WERI-Rb-1 (cell line): Measurements from ENCODE around the gene ARL5C.

ENCODE experiments used
- DNase-seq: peaks from one replicate; pipeline ENCODE4 v3.0.0-alpha.2; 2020
- H3K27ac ChIP-seq: fragments of 250-450 bp; sonication (Bioruptor Pico); 2 replicates; pipeline ENCODE4 v1.5.1; 2020; ENCODE audit warnings: mild to moderate bottlenecking, moderate library complexity
- H3K27me3 ChIP-seq: fragments of 250-450 bp; sonication (Bioruptor Pico); 2 replicates; pipeline ENCODE4 v1.5.1; 2021; ENCODE audit warnings: mild to moderate bottlenecking, low read depth, moderate library complexity; ENCODE audit not compliant: insufficient read depth, severe bottlenecking
- H3K36me3 ChIP-seq: fragments of 250-450 bp; sonication (Bioruptor Pico); 2 replicates; pipeline ENCODE4 v1.5.1; 2020; ENCODE audit warnings: mild to moderate bottlenecking, moderate library complexity
- H3K4me3 ChIP-seq: 2 replicates; pipeline ENCODE4 v1.5.1; 2011; ENCODE audit warnings: low read depth, mild to moderate bottlenecking, control low read depth, low read length
- H3K9me3 ChIP-seq: fragments of 250-450 bp; sonication (Bioruptor Pico); 2 replicates; pipeline ENCODE4 v1.5.1; 2021; ENCODE audit warnings: mild to moderate bottlenecking, moderate library complexity; ENCODE audit not compliant: severe bottlenecking
- TF ChIP-seq, protein P1 (sequence below): IDR thresholded peaks from 2 replicates; pipeline ENCODE4 v1.5.1; 2011; ENCODE audit warnings: low read depth, mild to moderate bottlenecking, control low read depth, inconsistent platforms, low read length

Gene ARL5C

DNA sequence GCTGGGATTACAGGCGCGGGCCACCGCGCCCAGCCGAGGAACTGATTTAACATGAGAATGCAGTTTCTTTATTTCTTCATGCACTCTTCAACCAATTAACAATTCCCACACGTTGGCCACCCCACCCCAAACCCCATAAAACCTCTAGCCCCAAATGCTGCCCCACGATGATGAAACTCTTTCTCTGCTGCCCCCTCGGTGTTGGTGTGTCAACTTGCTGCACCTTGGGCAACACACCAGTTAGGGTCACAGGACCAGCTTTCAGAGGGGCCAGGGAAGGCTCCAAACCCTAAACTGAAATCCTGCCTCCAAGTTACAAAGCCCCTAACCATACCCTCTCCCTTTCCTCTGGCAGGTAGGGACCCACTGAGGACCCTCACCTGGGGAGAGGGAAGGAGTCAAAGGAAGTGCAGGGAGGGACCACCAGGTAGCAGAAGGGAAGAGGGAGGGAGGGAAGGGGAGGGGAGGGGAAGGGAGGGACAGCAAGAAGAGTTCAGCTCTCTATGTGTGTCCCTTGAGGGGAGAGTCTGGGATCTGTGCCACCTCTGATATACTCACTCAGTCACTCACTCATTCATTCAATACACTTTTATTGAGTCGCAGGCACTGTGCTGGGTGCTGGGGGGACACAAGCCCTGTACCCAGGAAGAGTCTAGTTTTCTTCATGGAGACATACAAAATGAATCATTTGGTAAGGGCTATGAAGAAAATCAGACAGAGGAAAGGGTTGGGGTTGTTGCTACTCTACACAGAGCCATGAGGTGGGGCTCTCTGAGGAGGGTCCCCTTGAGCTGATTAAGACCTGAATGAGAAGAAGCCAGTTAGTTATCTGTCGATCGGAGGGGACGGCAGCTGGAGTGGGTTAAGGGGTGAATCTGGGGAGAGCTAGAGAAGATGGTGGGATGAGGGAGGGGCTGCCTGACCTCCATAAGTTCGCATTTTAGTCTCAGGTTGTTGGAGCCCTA lies 18.5 kb downstream of the ARL5C start:
- H3K27ac ChIP-seq: no peak overlapping the region
- TF ChIP-seq, protein P1, sequence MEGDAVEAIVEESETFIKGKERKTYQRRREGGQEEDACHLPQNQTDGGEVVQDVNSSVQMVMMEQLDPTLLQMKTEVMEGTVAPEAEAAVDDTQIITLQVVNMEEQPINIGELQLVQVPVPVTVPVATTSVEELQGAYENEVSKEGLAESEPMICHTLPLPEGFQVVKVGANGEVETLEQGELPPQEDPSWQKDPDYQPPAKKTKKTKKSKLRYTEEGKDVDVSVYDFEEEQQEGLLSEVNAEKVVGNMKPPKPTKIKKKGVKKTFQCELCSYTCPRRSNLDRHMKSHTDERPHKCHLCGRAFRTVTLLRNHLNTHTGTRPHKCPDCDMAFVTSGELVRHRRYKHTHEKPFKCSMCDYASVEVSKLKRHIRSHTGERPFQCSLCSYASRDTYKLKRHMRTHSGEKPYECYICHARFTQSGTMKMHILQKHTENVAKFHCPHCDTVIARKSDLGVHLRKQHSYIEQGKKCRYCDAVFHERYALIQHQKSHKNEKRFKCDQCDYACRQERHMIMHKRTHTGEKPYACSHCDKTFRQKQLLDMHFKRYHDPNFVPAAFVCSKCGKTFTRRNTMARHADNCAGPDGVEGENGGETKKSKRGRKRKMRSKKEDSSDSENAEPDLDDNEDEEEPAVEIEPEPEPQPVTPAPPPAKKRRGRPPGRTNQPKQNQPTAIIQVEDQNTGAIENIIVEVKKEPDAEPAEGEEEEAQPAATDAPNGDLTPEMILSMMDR: no peak
- DNase-seq: no peak
- H3K36me3 ChIP-seq: no peaks in the 10 kb centered on the region
- no peak overlapping the region for H3K4me3 ChIP-seq
- H3K9me3 ChIP-seq: no peaks in the 10 kb centered on the region
- H3K27me3 ChIP-seq: no peaks in the 10 kb centered on the region

DNA sequence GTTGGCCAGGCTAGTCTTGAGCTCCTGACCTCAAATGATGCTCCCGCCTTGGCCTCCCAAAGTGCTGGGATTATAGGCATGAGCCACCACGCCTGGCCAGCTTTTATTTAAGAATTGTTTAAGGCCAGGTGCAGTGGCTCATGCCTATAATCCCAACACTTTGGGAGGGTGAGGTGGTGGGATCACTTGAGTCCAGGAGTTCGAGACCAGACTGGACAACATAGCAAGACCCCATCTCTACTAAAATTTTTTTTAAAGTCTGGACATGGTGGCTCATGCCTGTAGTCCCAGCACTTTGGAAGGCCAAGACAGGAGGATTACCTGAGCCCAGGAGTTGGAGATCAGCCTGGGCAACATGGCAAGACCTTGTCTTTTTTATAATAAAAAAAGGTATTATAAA lies 19.7 kb downstream of the ARL5C start:
- DNase-seq: no peak
- no peaks in the 10 kb centered on the region for H3K36me3 ChIP-seq
- H3K27me3 ChIP-seq: no peaks in the 10 kb centered on the region
- H3K4me3 ChIP-seq: no peak overlapping the region
- TF ChIP-seq, protein P1: no peak
- H3K9me3 ChIP-seq: peaks cover 4% of the 10 kb centered on the region
- H3K27ac ChIP-seq: no peak overlapping the region

DNA sequence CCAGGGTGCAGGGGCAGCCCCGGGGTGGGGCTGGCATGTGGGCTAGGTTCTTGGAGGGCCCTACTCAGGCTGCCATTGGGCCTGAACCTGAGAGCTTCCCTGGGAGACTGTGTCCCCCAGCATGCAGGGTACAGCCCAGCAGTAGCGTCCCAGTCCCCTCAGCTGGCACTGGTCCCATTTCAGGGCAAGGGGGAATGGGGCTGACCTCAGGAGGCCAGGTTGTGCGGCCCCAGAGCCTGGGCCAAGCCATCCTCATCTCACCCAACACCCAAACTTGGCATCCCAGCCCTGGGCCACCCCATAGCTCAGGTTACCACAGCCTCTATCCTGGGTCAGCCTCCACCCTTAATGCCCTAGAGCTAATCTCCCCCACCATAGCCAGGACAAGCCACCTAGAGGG lies 20.8 kb downstream of the ARL5C start:
- H3K9me3 ChIP-seq: peaks cover 4% of the 10 kb centered on the region
- TF ChIP-seq, protein P1: no peak
- H3K27me3 ChIP-seq: no peaks in the 10 kb centered on the region
- no peak overlapping the region for H3K4me3 ChIP-seq
- H3K27ac ChIP-seq: no peak overlapping the region
- no peaks in the 10 kb centered on the region for H3K36me3 ChIP-seq
- DNase-seq: no peak

DNA sequence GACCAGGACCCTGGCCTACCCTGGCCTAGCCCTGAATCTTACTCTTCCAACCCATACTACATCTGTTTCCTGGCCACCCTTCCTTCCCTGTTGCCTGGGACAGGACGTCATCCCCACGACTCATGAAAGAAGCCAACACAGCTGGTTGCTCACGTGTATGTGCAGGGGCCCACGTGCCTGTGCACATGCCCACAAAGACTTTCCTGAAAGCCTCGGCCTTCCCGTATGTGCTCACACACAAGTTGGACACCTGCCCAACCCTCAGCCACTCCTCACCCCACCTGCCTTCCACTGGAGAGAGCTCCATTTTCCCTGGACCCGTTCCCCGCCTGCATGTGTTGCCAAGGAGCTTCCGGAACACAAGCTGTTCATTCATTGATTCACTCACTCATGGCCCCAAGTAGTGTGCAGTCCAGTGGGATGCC lies 21.5 kb downstream of the ARL5C start:
- TF ChIP-seq, protein P1: no peak
- Histone ChIP-seq H3K36me3 (no peaks in the 10 kb centered on the region), H3K27ac (no peak overlapping the region), H3K4me3 (no peak overlapping the region), H3K9me3 (peaks cover 4% of the 10 kb centered on the region), H3K27me3 (no peaks in the 10 kb centered on the region)
- no peak for DNase-seq

DNA sequence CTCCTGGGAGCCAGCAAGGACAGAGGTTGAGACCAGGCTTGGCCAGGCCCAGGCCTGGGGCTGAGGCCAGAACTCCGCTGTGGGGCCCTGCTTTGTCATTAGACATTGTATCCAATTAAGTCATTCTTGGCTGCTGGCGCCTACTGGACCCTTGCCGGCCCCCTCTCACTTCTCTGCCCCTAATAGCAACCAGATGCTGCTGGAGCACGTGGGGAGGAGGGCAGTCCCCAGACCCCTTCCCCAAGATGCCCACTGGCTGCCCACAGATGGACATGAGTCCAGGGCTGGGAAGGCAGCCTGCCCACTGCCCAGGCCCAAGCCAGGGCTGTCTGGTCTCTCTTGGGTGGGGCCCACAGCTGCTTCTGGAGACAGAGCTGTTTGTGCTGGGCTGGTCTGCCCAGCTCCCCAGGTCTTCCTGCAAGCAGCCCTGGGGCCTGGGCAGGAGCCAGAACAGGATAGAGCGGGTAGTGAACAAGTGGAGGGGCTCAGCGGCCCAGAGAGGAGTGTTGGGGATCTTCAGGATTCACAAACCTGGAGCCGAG lies 22.3 kb downstream of the ARL5C start:
- Histone ChIP-seq H3K27ac (no peak overlapping the region), H3K4me3 (no peak overlapping the region), H3K27me3 (no peaks in the 10 kb centered on the region), H3K9me3 (peaks cover 4% of the 10 kb centered on the region), H3K36me3 (no peaks in the 10 kb centered on the region)
- TF ChIP-seq, protein P1: no peak
- no peak for DNase-seq
